Osteoblast (primary cell): ENCODE data around the gene DDR1. TPM values are rescaled to one million over a fixed set of nuclear protein-coding genes. Genes with fewer than 3 reads are reported as not detected.
A peak's percentile ranks its signal among the peaks of the same experiment; 100 is the strongest.

Experiments
- DNase-seq: peaks from one replicate; pipeline ENCODE4 v3.0.0; 2011; ENCODE audit warnings: low spot score, mixed read lengths; ENCODE audit not compliant: insufficient read length; ENCODE audit errors: missing footprints
- H2AFZ ChIP-seq: 2 replicates; pipeline ENCODE4 v1.6.0; 2011; ENCODE audit warnings: mild to moderate bottlenecking, low read length
- H3K27ac ChIP-seq: 2 replicates; pipeline ENCODE4 v1.5.1; 2011; ENCODE audit warnings: mild to moderate bottlenecking, low read depth, low read length, moderate library complexity
- H3K27me3 ChIP-seq: 2 replicates; pipeline ENCODE4 v1.6.0; 2012; ENCODE audit warnings: mild to moderate bottlenecking, control low read depth, inconsistent platforms, low read length, moderate library complexity; ENCODE audit not compliant: insufficient read depth
- H3K36me3 ChIP-seq: 2 replicates; pipeline ENCODE4 v1.5.1; 2011; ENCODE audit warnings: mild to moderate bottlenecking, low read length, control low read depth, moderate library complexity; ENCODE audit not compliant: insufficient read depth
- H3K4me1 ChIP-seq: 2 replicates; pipeline ENCODE4 v1.5.1; 2011; ENCODE audit warnings: mild to moderate bottlenecking, low read length, control low read depth, moderate library complexity; ENCODE audit not compliant: insufficient read depth
- H3K4me2 ChIP-seq: 2 replicates; pipeline ENCODE4 v1.6.0; 2011; ENCODE audit warnings: mild to moderate bottlenecking, low read length; ENCODE audit not compliant: insufficient read depth
- H3K4me3 ChIP-seq: fragments of 200-600 bp; sonication (generic); 3 replicates; pipeline ENCODE4 v1.5.1; 2012; ENCODE audit warnings: mild to moderate bottlenecking, low read length, inconsistent platforms; ENCODE audit not compliant: insufficient read depth
- H3K79me2 ChIP-seq: 2 replicates; pipeline ENCODE4 v1.6.0; 2012; ENCODE audit warnings: mild to moderate bottlenecking, low read length, control low read depth, inconsistent platforms; ENCODE audit not compliant: insufficient read depth
- H3K9me3 ChIP-seq: 2 replicates; pipeline ENCODE4 v1.5.1; 2011; ENCODE audit warnings: low read depth, low read length, control low read depth
- H4K20me1 ChIP-seq: 2 replicates; pipeline ENCODE4 v1.6.0; 2012; ENCODE audit warnings: mild to moderate bottlenecking, low read length, control low read depth; ENCODE audit not compliant: insufficient read depth
- CTCF ChIP-seq: IDR thresholded peaks from 2 replicates; pipeline ENCODE4 v1.5.1; 2011; ENCODE audit warnings: mild to moderate bottlenecking, low read depth, low read length, moderate library complexity; ENCODE audit errors: extremely low read depth
- total RNA-seq: library from RNA; depleted of rRNA; stranded (reverse); fragments of >200 nt; gene quantifications from 2 replicates; pipeline ENCODE4 v1.2.3, GENCODE V29; 2012

The DDR1 gene
- total RNA-seq, 1 donor, result 22.4 TPM

GRCh38 chr6:30887901-30888815 is 3.8 kb downstream of the DDR1 start:
- peak; percentile 99 for DNase-seq
- Histone ChIP-seq H2AFZ (no peak overlapping the region), H3K27ac (peak overlapping the region; percentile 60), H3K4me2 (peak overlapping the region; percentile 30), H3K9me3 (no peaks in the 10 kb centered on the region), H3K79me2 (peaks cover 21% of the 10 kb centered on the region), H4K20me1 (peaks cover 7% of the 10 kb centered on the region), H3K4me3 (no peak overlapping the region), H3K27me3 (no peaks in the 10 kb centered on the region), H3K36me3 (no peaks in the 10 kb centered on the region), H3K4me1 (peaks cover 40% of the 10 kb centered on the region)
- TF ChIP-seq CTCF, result no peak

- no peak overlapping the region for H3K4me3 ChIP-seq
- no peak for TF ChIP-seq CTCF
- peaks cover 21% of the 10 kb centered on the region for H3K79me2 ChIP-seq
- peaks cover 40% of the 10 kb centered on the region for H3K4me1 ChIP-seq
- peak overlapping the region; percentile 30 for H3K4me2 ChIP-seq
- H3K9me3 ChIP-seq, result no peaks in the 10 kb centered on the region
- no peak for DNase-seq
- no peak overlapping the region for H2AFZ ChIP-seq
- no peaks in the 10 kb centered on the region for H3K36me3 ChIP-seq
- peaks cover 7% of the 10 kb centered on the region for H4K20me1 ChIP-seq
- peak overlapping the region; percentile 60 for H3K27ac ChIP-seq
- no peaks in the 10 kb centered on the region for H3K27me3 ChIP-seq
Observed at GRCh38 chr6:30888816-30889495, 4.6 kb downstream of the DDR1 start.

GRCh38 chr6:30889496-30889885 is 5.2 kb downstream of the DDR1 start:
- Histone ChIP-seq H3K4me1 (peaks cover 40% of the 10 kb centered on the region), H3K27ac (no peak overlapping the region), H3K4me3 (no peak overlapping the region), H3K4me2 (no peak overlapping the region), H3K79me2 (peaks cover 21% of the 10 kb centered on the region), H2AFZ (no peak overlapping the region), H4K20me1 (peaks cover 7% of the 10 kb centered on the region), H3K36me3 (peaks cover 4% of the 10 kb centered on the region), H3K27me3 (no peaks in the 10 kb centered on the region), H3K9me3 (no peaks in the 10 kb centered on the region)
- DNase-seq, result peak; percentile 66
- TF ChIP-seq CTCF, result no peak
